ENCODE data around the gene KLF6. TPM values are rescaled to one million over a fixed set of nuclear protein-coding genes. Genes with fewer than 3 reads are reported as not detected.
A peak's percentile ranks its signal among the peaks of the same experiment; 100 is the strongest.

KLF6 gene
- total and polyA plus RNA-seq, 7 experiments from 2014 or later: 142 to 1,870 (median 168) TPM

GRCh38 chr10:3786295-3787015 lies 1.4 kb upstream of the KLF6 start:
- H3K4me3 ChIP-seq (ENCODE audit: low read length): peak overlapping the region; percentile 75
- ATAC-seq (no peak), DNase-seq (peak in 1 of 9 donors; percentile 38)
- Mint-ChIP-seq H3K9me3 (peaks cover 0 to 24% (median 8%) of the 10 kb centered on the region in 11 donors), H3K27me3 (peaks cover 0 to 12% (median 0%) of the 10 kb centered on the region in 5 donors), H3K36me3 (peaks cover 10 to 46% (median 20%) of the 10 kb centered on the region in 5 donors), H3K4me3 (peak overlapping the region; percentile 78 to 99 (median 92)), H3K4me1 (peaks cover 15 to 42% (median 26%) of the 10 kb centered on the region in 7 donors), H3K27ac (peak overlapping the region; percentile 93 to 99 (median 99))
- no peaks in the 10 kb centered on the region for H3K9me3 ChIP-seq (ENCODE audit: control insufficient read depth in 2 of 3, low read length in 3 of 3)
- H3K4me1 ChIP-seq (ENCODE audit: control insufficient read depth in 2 of 2, insufficient read depth in 2 of 2, low read length in 2 of 2): peaks cover 10 to 19% of the 10 kb centered on the region in 2 donors
- ChIA-PET CTCF (interaction anchor here (1.5 to 1.6 kb wide), 2 partner anchors 19 to 21 kb away, joined by 4 to 5 read pairs; no protein-coding TSS in a partner anchor), POLR2A (interaction anchor here (0.5 to 6.6 kb wide), 25 partner anchors 8 to 250 kb away, joined by 3 to 401 read pairs (median 15); no protein-coding TSS in a partner anchor)
- H3K27me3 ChIP-seq (ENCODE audit: control insufficient read depth in 2 of 2, insufficient read depth in 2 of 2, low read length in 2 of 2): no peaks in the 10 kb centered on the region
- peak overlapping the region; percentile 99 for H3K27ac ChIP-seq (ENCODE audit: low read depth, low read length)
- intact Hi-C loops (cut with micrococcal nuclease): loop anchor here in 1 of 2 donors (10.0 kb wide), 1 partner anchor 868 kb away; no protein-coding TSS in a partner anchor
- peaks cover 0 to 15% (median 6%) of the 10 kb centered on the region in 3 experiments for H3K36me3 ChIP-seq (ENCODE audit: control insufficient read depth in 2 of 3, insufficient read depth in 3 of 3, low read length in 3 of 3)

GRCh38 chr10:3785851-3786271 lies 852 bp upstream of the KLF6 start:
- Histone ChIP-seq H3K4me1 (ENCODE audit: control insufficient read depth in 2 of 2, insufficient read depth in 2 of 2, low read length in 2 of 2) (peaks cover 16 to 25% of the 10 kb centered on the region in 2 donors), H3K9me3 (ENCODE audit: control insufficient read depth in 2 of 3, low read length in 3 of 3) (no peaks in the 10 kb centered on the region), H3K4me3 (ENCODE audit: low read length) (peak overlapping the region; percentile 75), H3K27me3 (ENCODE audit: control insufficient read depth in 2 of 2, insufficient read depth in 2 of 2, low read length in 2 of 2) (no peaks in the 10 kb centered on the region), H3K36me3 (ENCODE audit: control insufficient read depth in 2 of 3, insufficient read depth in 3 of 3, low read length in 3 of 3) (peaks cover 0 to 21% (median 12%) of the 10 kb centered on the region in 3 experiments), H3K27ac (ENCODE audit: low read depth, low read length) (peak overlapping the region; percentile 99)
- Mint-ChIP-seq H3K4me1 (peaks cover 16 to 48% (median 32%) of the 10 kb centered on the region in 7 donors), H3K27ac (peak overlapping the region; percentile 93 to 99 (median 99)), H3K9me3 (peaks cover 0 to 24% (median 7%) of the 10 kb centered on the region in 11 donors), H3K27me3 (peaks cover 0 to 12% (median 0%) of the 10 kb centered on the region in 5 donors), H3K36me3 (peaks cover 12 to 45% (median 20%) of the 10 kb centered on the region in 5 donors), H3K4me3 (peak overlapping the region; percentile 85 to 99 (median 93))
- intact Hi-C loops (cut with micrococcal nuclease): loop anchor here (1.0 to 10.0 kb wide), 11 partner anchors 18 to 869 kb away; no protein-coding TSS in a partner anchor
- ChIA-PET CTCF (interaction anchor here (1.0 to 1.6 kb wide), 3 partner anchors 10 to 22 kb away, joined by 4 to 5 read pairs (median 4); no protein-coding TSS in a partner anchor), POLR2A (interaction anchor here (0.5 to 6.6 kb wide), 43 partner anchors 9 to 344 kb away, joined by 3 to 401 read pairs (median 7); no protein-coding TSS in a partner anchor)
- DNase-seq: peak in 3 of 9 donors; percentile 47 to 66 (median 48)
- no peak for ATAC-seq

GRCh38 chr10:3785251-3785850 lies 342 bp upstream of the KLF6 start:
- Histone ChIP-seq H3K27me3 (ENCODE audit: control insufficient read depth in 2 of 2, insufficient read depth in 2 of 2, low read length in 2 of 2) (no peaks in the 10 kb centered on the region), H3K9me3 (ENCODE audit: control insufficient read depth in 2 of 3, low read length in 3 of 3) (no peaks in the 10 kb centered on the region), H3K36me3 (ENCODE audit: control insufficient read depth in 2 of 3, insufficient read depth in 3 of 3, low read length in 3 of 3) (peaks cover 0 to 26% (median 17%) of the 10 kb centered on the region in 3 experiments), H3K4me1 (ENCODE audit: control insufficient read depth in 2 of 2, insufficient read depth in 2 of 2, low read length in 2 of 2) (peaks cover 21 to 30% of the 10 kb centered on the region in 2 donors), H3K4me3 (ENCODE audit: low read length) (peak overlapping the region; percentile 92), H3K27ac (ENCODE audit: low read depth, low read length) (peak overlapping the region; percentile 99)
- Mint-ChIP-seq H3K27ac (peak overlapping the region; percentile 93 to 99 (median 99)), H3K4me1 (peaks cover 21 to 52% (median 37%) of the 10 kb centered on the region in 7 donors), H3K9me3 (peaks cover 0 to 21% (median 7%) of the 10 kb centered on the region in 11 donors), H3K36me3 (peaks cover 16 to 48% (median 20%) of the 10 kb centered on the region in 5 donors), H3K27me3 (peaks cover 0 to 12% (median 0%) of the 10 kb centered on the region in 5 donors), H3K4me3 (peak overlapping the region; percentile 85 to 99 (median 94))
- intact Hi-C loops (cut with micrococcal nuclease): loop anchor here (1.0 to 10.0 kb wide), 11 partner anchors 19 to 869 kb away; no protein-coding TSS in a partner anchor
- peak; percentile 86 for ATAC-seq
- POLR2A ChIA-PET: interaction anchor here (0.7 to 6.6 kb wide), 52 partner anchors 8 to 1507 kb away, joined by 3 to 401 read pairs (median 5); partner anchors contain the start of gene PITRM1
- DNase-seq: peak; percentile 99 to 100 (median 99)
- CTCF ChIA-PET: interaction anchor here (1.0 to 1.6 kb wide), 6 partner anchors 10 to 330 kb away, joined by 3 to 5 read pairs (median 4); no protein-coding TSS in a partner anchor

- ChIA-PET POLR2A (interaction anchor here (0.7 to 6.6 kb wide), 42 partner anchors 9 to 612 kb away, joined by 3 to 401 read pairs (median 5); partner anchors contain the start of gene PITRM1), CTCF (interaction anchor here (1.2 to 1.5 kb wide), 3 partner anchors 18 to 331 kb away, joined by 3 read pairs; no protein-coding TSS in a partner anchor)
- Histone ChIP-seq H3K9me3 (ENCODE audit: control insufficient read depth in 2 of 3, low read length in 3 of 3) (no peaks in the 10 kb centered on the region), H3K36me3 (ENCODE audit: control insufficient read depth in 2 of 3, insufficient read depth in 3 of 3, low read length in 3 of 3) (peaks cover 4 to 41% (median 32%) of the 10 kb centered on the region in 3 experiments), H3K4me3 (ENCODE audit: low read length) (peak overlapping the region; percentile 92), H3K27ac (ENCODE audit: low read depth, low read length) (peak overlapping the region; percentile 95), H3K27me3 (ENCODE audit: control insufficient read depth in 2 of 2, insufficient read depth in 2 of 2, low read length in 2 of 2) (no peaks in the 10 kb centered on the region), H3K4me1 (ENCODE audit: control insufficient read depth in 2 of 2, insufficient read depth in 2 of 2, low read length in 2 of 2) (peaks cover 36 to 43% of the 10 kb centered on the region in 2 donors)
- peak overlapping the region; percentile 86 to 99 (median 96) for H3K4me3 Mint-ChIP-seq
- peaks cover 35 to 65% (median 48%) of the 10 kb centered on the region in 7 donors for H3K4me1 Mint-ChIP-seq
- peak in 7 of 9 donors; percentile 60 to 87 (median 77) for DNase-seq
- no peak for ATAC-seq
- H3K36me3 Mint-ChIP-seq: peaks cover 19 to 50% (median 24%) of the 10 kb centered on the region in 5 donors
- intact Hi-C loops (cut with micrococcal nuclease): loop anchor here (1.0 to 10.0 kb wide), 11 partner anchors 19 to 871 kb away; partner anchors contain the start of gene PITRM1 (in 1 of the 2)
- H3K9me3 Mint-ChIP-seq: peaks cover 0 to 10% (median 0%) of the 10 kb centered on the region in 11 donors
- H3K27me3 Mint-ChIP-seq: peaks cover 0 to 12% (median 0%) of the 10 kb centered on the region in 5 donors
- H3K27ac Mint-ChIP-seq: peak overlapping the region; percentile 98 to 99 (median 99)
Observed at GRCh38 chr10:3783682-3784432, 1.2 kb downstream of the KLF6 start.

DNA sequence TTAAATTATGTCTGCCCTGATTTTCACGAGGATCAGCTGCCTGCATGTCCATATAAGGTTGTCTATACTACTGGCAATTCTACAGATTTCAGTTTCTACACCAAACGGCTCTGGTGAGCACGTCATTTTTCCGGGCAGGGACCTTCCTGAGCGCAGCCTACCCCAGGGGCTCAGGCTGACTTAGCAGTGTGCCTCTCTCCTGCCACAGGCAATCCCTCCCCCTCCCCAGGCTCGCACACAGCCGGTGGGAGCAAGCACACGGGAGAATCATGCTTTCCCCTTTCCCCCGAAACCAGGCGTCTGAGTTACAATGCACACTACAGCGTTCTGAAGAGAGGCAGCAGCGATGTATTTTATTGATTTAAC lies 1.7 kb downstream of the KLF6 start:
- ChIA-PET POLR2A (interaction anchor here (0.7 to 6.6 kb wide), 31 partner anchors 8 to 330 kb away, joined by 3 to 401 read pairs (median 5); no protein-coding TSS in a partner anchor), CTCF (interaction anchor here (0.7 to 1.2 kb wide), 4 partner anchors 42 to 426 kb away, joined by 3 read pairs; no protein-coding TSS in a partner anchor)
- Mint-ChIP-seq H3K36me3 (peaks cover 21 to 54% (median 27%) of the 10 kb centered on the region in 5 donors), H3K27me3 (peaks cover 0 to 12% (median 0%) of the 10 kb centered on the region in 5 donors), H3K4me1 (peaks cover 41 to 69% (median 52%) of the 10 kb centered on the region in 7 donors), H3K4me3 (peak overlapping the region; percentile 86 to 99 (median 96)), H3K9me3 (peaks cover 0 to 10% (median 0%) of the 10 kb centered on the region in 11 donors), H3K27ac (peak overlapping the region; percentile 98 to 99 (median 99))
- Histone ChIP-seq H3K27ac (ENCODE audit: low read depth, low read length) (peak overlapping the region; percentile 95), H3K36me3 (ENCODE audit: control insufficient read depth in 2 of 3, insufficient read depth in 3 of 3, low read length in 3 of 3) (peaks cover 4 to 47% (median 37%) of the 10 kb centered on the region in 3 experiments), H3K9me3 (ENCODE audit: control insufficient read depth in 2 of 3, low read length in 3 of 3) (no peaks in the 10 kb centered on the region), H3K27me3 (ENCODE audit: control insufficient read depth in 2 of 2, insufficient read depth in 2 of 2, low read length in 2 of 2) (no peaks in the 10 kb centered on the region), H3K4me3 (ENCODE audit: low read length) (peak overlapping the region; percentile 92), H3K4me1 (ENCODE audit: control insufficient read depth in 2 of 2, insufficient read depth in 2 of 2, low read length in 2 of 2) (peaks cover 41 to 47% of the 10 kb centered on the region in 2 donors)
- peak; percentile 5 for ATAC-seq
- intact Hi-C loops (cut with micrococcal nuclease): loop anchor here (1.0 to 10.0 kb wide), 8 partner anchors 18 to 872 kb away; partner anchors contain the start of gene PITRM1 (in 1 of the 2)
- peak; percentile 52 to 86 (median 66) for DNase-seq

Data from naive thymus-derived CD4-positive, alpha-beta T cell (primary cell).